ENCODE measurements around the gene ZNF414. TPM values are rescaled to one million over a fixed set of nuclear protein-coding genes. Genes with fewer than 3 reads are reported as not detected.

The ZNF414 gene
- total RNA-seq, 3 donors from 2014 or later = 27.8 to 31.2 (median 29.4) TPM

DNA sequence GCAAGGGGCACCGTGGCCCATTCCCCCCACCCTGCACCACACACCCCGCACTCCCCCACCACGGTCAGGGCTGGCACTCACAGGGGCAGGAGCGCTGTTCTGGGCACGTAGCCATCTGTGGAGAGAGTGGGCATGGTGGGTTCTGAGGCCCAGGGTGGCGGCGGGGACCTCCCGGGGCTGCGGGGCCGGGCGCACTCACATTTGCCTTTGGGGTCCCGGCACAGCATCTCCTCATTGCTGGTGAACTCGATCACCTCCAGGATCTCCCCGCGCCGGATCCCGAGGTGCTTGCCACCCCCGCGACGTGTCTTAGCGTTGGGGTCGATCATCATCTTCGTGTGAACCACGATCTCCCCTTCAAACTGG lies 23.6 kb downstream of the ZNF414 start:
- ATAC-seq = no peak
- H3K27me3 Mint-ChIP-seq (ENCODE audit: low read depth) = no peaks in the 10 kb centered on the region
- no peak overlapping the region for H3K4me3 Mint-ChIP-seq
- DNase-seq = no peak
- peaks cover 33% of the 10 kb centered on the region for H3K4me1 Mint-ChIP-seq (ENCODE audit: low read depth)
- H3K9me3 Mint-ChIP-seq = no peaks in the 10 kb centered on the region
- H3K36me3 Mint-ChIP-seq (ENCODE audit: insufficient read depth) = peaks cover 23% of the 10 kb centered on the region

DNA sequence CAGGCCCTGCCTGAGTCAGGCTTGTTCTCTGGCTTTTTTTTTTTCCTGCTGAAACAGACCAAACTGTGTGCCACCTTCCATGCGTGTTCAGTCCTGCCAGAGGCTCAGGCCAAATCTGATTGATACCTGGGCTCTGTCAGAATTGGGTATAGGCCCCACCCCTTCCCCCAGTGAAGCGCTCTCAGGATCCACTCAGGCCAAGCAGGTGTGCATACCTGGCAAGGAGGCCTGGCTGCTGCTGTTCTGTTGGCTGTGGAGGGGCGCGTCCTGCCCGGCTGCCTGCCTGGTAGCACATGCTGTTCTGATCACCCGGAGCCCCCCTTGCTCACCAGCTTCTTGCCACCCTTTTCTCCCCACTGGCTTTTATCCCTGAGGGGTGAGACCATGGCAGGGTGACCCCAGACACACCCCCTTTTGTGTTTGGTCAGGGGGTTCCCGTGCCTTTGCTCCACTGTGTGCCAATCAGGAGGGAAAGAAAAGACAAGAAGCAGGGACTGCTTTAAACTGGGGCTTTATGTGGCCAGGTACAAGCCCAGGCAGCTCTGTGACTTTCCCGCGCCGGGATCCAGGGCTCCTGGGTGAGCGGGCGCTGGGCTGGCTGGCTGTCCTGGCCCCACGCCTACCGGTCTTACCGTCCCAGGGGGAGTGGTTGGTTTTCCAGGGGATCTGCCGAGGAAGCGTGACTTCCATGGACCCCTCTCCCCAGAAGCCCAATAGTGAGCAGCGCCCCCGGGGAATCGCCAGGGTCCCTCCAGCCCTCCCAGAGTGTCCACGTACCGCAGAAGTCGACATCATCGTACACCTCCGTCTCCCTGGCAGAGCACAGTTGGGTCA lies 24.2 kb downstream of the ZNF414 start:
- Mint-ChIP-seq H3K4me3 (no peak overlapping the region), H3K4me1 (ENCODE audit: low read depth) (peaks cover 34% of the 10 kb centered on the region), H3K36me3 (ENCODE audit: insufficient read depth) (peaks cover 23% of the 10 kb centered on the region), H3K9me3 (no peaks in the 10 kb centered on the region), H3K27me3 (ENCODE audit: low read depth) (no peaks in the 10 kb centered on the region)
- no peak for DNase-seq
- no peak for ATAC-seq

DNA sequence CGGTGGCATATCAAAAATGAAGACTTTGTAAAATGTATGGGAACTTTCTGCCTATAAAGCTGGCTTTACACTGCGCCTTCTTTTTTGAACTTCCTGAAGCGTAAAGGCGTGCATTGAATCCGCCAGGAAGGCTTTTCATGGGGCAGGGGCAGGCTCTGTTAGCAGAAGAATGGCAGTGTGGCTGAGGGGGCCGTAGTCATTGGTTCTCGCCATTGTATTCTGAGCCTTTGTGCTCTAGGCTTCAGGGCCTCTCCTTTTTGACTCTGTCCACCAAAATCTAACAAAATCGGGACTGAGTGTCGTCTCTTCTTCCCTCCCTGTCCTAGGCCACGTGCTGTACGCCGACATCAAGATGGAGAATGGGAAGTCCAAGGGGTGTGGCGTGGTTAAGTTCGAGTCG lies 25.6 kb downstream of the ZNF414 start:
- H3K4me3 Mint-ChIP-seq = no peak overlapping the region
- H3K36me3 Mint-ChIP-seq (ENCODE audit: insufficient read depth) = peaks cover 24% of the 10 kb centered on the region
- no peaks in the 10 kb centered on the region for H3K27me3 Mint-ChIP-seq (ENCODE audit: low read depth)
- H3K9me3 Mint-ChIP-seq = no peaks in the 10 kb centered on the region
- H3K4me1 Mint-ChIP-seq (ENCODE audit: low read depth) = peaks cover 27% of the 10 kb centered on the region
- ATAC-seq = no peak
- no peak for DNase-seq

GRCh38 chr19:8487137-8487851 lies 26.7 kb downstream of the ZNF414 start:
- Mint-ChIP-seq H3K4me3 (peak overlapping the region; percentile 38), H3K4me1 (ENCODE audit: low read depth) (peaks cover 30% of the 10 kb centered on the region), H3K36me3 (ENCODE audit: insufficient read depth) (peaks cover 32% of the 10 kb centered on the region), H3K27me3 (ENCODE audit: low read depth) (no peaks in the 10 kb centered on the region), H3K9me3 (no peaks in the 10 kb centered on the region)
- ATAC-seq (peak; percentile 79 to 81), DNase-seq (peak; percentile 44)

GRCh38 chr19:8486661-8487136 lies 27.3 kb downstream of the ZNF414 start:
- no peaks in the 10 kb centered on the region for H3K9me3 Mint-ChIP-seq
- DNase-seq (no peak), ATAC-seq (peak in 1 of 2 donors; percentile 5)
- peaks cover 30% of the 10 kb centered on the region for H3K4me1 Mint-ChIP-seq (ENCODE audit: low read depth)
- H3K27me3 Mint-ChIP-seq (ENCODE audit: low read depth) = no peaks in the 10 kb centered on the region
- peaks cover 36% of the 10 kb centered on the region for H3K36me3 Mint-ChIP-seq (ENCODE audit: insufficient read depth)
- H3K4me3 Mint-ChIP-seq = no peak overlapping the region

DNA sequence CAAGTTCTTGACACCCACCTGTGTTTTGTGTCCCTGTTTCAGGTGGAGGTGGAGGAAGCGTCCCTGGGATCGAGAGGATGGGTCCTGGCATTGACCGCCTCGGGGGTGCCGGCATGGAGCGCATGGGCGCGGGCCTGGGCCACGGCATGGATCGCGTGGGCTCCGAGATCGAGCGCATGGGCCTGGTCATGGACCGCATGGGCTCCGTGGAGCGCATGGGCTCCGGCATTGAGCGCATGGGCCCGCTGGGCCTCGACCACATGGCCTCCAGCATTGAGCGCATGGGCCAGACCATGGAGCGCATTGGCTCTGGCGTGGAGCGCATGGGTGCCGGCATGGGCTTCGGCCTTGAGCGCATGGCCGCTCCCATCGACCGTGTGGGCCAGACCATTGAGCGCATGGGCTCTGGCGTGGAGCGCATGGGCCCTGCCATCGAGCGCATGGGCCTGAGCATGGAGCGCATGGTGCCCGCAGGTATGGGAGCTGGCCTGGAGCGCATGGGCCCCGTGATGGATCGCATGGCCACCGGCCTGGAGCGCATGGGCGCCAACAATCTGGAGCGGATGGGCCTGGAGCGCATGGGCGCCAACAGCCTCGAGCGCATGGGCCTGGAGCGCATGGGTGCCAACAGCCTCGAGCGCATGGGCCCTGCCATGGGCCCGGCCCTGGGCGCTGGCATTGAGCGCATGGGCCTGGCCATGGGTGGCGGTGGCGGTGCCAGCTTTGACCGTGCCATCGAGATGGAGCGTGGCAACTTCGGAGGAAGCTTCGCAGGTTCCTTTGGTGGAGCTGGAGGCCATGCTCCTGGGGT lies 28.2 kb downstream of the ZNF414 start:
- ATAC-seq (no peak), DNase-seq (no peak)
- Mint-ChIP-seq H3K36me3 (ENCODE audit: insufficient read depth) (peaks cover 44% of the 10 kb centered on the region), H3K4me1 (ENCODE audit: low read depth) (peaks cover 39% of the 10 kb centered on the region), H3K4me3 (no peak overlapping the region), H3K27me3 (ENCODE audit: low read depth) (no peaks in the 10 kb centered on the region), H3K9me3 (no peaks in the 10 kb centered on the region)

GRCh38 chr19:8484331-8484894 lies 29.6 kb downstream of the ZNF414 start:
- Mint-ChIP-seq H3K9me3 (no peaks in the 10 kb centered on the region), H3K36me3 (ENCODE audit: insufficient read depth) (peaks cover 45% of the 10 kb centered on the region), H3K4me3 (no peak overlapping the region), H3K4me1 (ENCODE audit: low read depth) (peaks cover 43% of the 10 kb centered on the region), H3K27me3 (ENCODE audit: low read depth) (no peaks in the 10 kb centered on the region)
- ATAC-seq = no peak
- no peak for DNase-seq

DNA sequence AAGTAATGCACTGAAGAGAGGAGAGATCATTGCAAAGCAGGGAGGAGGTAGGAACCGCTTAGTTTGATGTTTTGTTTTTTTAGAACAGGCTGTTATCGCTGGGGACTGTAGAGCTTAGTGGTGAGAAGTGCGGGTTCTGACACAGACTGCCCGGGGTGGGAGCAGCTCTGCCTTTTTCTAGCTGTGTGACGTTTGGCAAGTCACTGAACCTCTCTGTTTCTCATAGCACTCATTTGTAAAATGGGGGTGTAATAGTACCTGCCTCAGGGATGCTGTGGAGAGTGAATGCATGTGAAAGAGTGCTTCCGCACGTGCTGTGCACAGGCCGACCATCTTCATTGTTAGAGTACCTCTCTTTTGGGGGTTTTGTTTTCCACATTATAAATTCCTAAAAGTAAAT lies 30.8 kb downstream of the ZNF414 start:
- Mint-ChIP-seq H3K4me3 (no peak overlapping the region), H3K4me1 (ENCODE audit: low read depth) (peaks cover 52% of the 10 kb centered on the region)

GRCh38 chr19:8482696-8483095 lies 31.3 kb downstream of the ZNF414 start:
- Mint-ChIP-seq H3K4me1 (ENCODE audit: low read depth) (peaks cover 52% of the 10 kb centered on the region), H3K27me3 (ENCODE audit: low read depth) (no peaks in the 10 kb centered on the region), H3K9me3 (no peaks in the 10 kb centered on the region), H3K4me3 (no peak overlapping the region), H3K36me3 (ENCODE audit: insufficient read depth) (peaks cover 44% of the 10 kb centered on the region)
- no peak for ATAC-seq
- no peak for DNase-seq

More for the DNA sequence above, 30.8 kb downstream of the ZNF414 start:
- H3K27me3 Mint-ChIP-seq (ENCODE audit: low read depth) = no peaks in the 10 kb centered on the region
- ATAC-seq (no peak), DNase-seq (no peak)
- H3K9me3 Mint-ChIP-seq = no peaks in the 10 kb centered on the region
- H3K36me3 Mint-ChIP-seq (ENCODE audit: insufficient read depth) = peaks cover 44% of the 10 kb centered on the region

DNA sequence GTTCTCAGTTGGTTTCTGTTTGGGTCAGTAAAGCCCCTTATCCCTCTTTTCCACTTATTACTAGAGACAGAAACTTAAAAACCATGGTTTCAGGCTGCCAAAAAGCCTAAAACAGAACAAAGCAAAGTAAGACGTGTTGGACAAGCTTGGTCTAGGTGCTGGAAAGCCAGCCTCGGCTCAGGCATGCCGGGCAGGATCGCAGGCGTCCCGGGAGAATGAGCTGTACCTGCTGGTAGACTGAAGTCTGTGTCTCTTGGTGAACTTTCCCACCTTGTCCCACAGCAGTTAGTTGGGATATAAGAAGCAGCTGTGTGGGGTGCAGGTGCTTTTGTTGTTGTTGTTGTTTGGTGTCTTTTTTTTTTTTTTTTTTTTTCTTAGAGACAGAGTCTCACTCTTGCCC lies 32.4 kb downstream of the ZNF414 start:
- no peak overlapping the region for H3K4me3 Mint-ChIP-seq
- no peaks in the 10 kb centered on the region for H3K27me3 Mint-ChIP-seq (ENCODE audit: low read depth)
- ATAC-seq = no peak
- H3K9me3 Mint-ChIP-seq = no peaks in the 10 kb centered on the region
- peaks cover 43% of the 10 kb centered on the region for H3K36me3 Mint-ChIP-seq (ENCODE audit: insufficient read depth)
- peaks cover 51% of the 10 kb centered on the region for H3K4me1 Mint-ChIP-seq (ENCODE audit: low read depth)
- DNase-seq = no peak

- no peak overlapping the region for H3K4me3 Mint-ChIP-seq
- H3K9me3 Mint-ChIP-seq = no peaks in the 10 kb centered on the region
- ATAC-seq = peak in 1 of 2 donors; percentile 16
- H3K27me3 Mint-ChIP-seq (ENCODE audit: low read depth) = no peaks in the 10 kb centered on the region
- peaks cover 50% of the 10 kb centered on the region for H3K4me1 Mint-ChIP-seq (ENCODE audit: low read depth)
- no peak for DNase-seq
- peaks cover 42% of the 10 kb centered on the region for H3K36me3 Mint-ChIP-seq (ENCODE audit: insufficient read depth)
Observed at GRCh38 chr19:8481201-8481600, 32.8 kb downstream of the ZNF414 start.

DNA sequence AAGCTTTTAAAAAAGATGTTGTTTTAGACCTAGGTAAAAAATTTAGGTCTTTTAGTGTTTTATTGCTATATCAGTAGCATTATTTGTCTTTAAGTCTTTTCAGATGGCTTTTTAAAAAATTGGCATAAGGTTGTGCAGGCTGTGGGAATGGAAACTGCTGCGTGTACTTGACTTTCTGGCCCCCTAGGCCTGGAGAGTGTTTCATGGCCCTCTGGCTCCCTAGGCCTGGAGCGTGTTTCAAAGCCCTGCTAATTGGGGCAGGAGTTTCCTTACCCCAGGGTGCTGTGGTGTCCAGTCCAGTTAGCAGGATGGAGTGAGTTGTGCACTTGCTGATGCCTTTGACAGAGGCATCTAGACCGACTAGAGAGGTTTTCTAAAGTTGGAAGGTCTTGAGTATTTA lies 35.4 kb downstream of the ZNF414 start:
- Mint-ChIP-seq H3K27me3 (ENCODE audit: low read depth) (no peaks in the 10 kb centered on the region), H3K4me1 (ENCODE audit: low read depth) (peaks cover 55% of the 10 kb centered on the region), H3K9me3 (no peaks in the 10 kb centered on the region), H3K4me3 (no peak overlapping the region), H3K36me3 (ENCODE audit: insufficient read depth) (peaks cover 53% of the 10 kb centered on the region)
- ATAC-seq (no peak), DNase-seq (no peak)

- DNase-seq (no peak), ATAC-seq (peak; percentile 24 to 31)
- no peaks in the 10 kb centered on the region for H3K27me3 Mint-ChIP-seq (ENCODE audit: low read depth)
- peak overlapping the region; percentile 11 for H3K4me3 Mint-ChIP-seq
- H3K9me3 Mint-ChIP-seq = no peaks in the 10 kb centered on the region
- H3K36me3 Mint-ChIP-seq (ENCODE audit: insufficient read depth) = peaks cover 51% of the 10 kb centered on the region
- peaks cover 54% of the 10 kb centered on the region for H3K4me1 Mint-ChIP-seq (ENCODE audit: low read depth)
Observed at GRCh38 chr19:8477889-8478288, 36.1 kb downstream of the ZNF414 start.

DNA sequence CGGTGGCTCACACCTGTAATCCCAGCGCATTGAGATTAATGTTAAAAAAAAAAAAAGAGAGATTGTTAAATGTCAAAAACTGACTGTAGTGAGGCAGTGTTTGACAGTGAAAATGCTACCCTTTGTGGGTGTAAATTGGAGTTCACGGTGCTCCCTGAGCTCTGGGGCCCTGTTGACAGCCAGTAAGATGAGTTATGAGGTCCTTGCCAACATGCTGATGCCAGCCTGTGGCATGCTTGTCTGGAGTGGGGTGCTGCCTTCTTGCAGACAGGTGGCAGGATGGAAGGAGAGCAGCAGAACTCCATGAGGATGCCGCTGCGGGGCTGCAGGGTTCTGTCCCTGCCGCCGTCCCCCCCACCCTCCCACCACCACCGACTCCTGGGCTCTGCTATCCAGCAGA lies 37.4 kb downstream of the ZNF414 start:
- DNase-seq = no peak
- Mint-ChIP-seq H3K36me3 (ENCODE audit: insufficient read depth) (peaks cover 46% of the 10 kb centered on the region), H3K9me3 (no peaks in the 10 kb centered on the region), H3K4me1 (ENCODE audit: low read depth) (peaks cover 53% of the 10 kb centered on the region), H3K4me3 (no peak overlapping the region), H3K27me3 (ENCODE audit: low read depth) (no peaks in the 10 kb centered on the region)
- ATAC-seq = no peak

Measured in activated T-cell treated with anti-CD3 and anti-CD28 coated beads, Interleukin-2, amount 50 U/mL, for 4 hours (primary cell).